Measurements from ENCODE around the gene RXRB.

The RXRB gene

GRCh38 chr6:33190504-33191107, 9.9 kb downstream of the RXRB start:
- Histone ChIP-seq H3K9ac (ENCODE audit: insufficient read length, low read depth) (no peak overlapping the region), H3K4me3 (ENCODE audit: insufficient read length, low read depth) (no peak overlapping the region), H3K27me3 (ENCODE audit: insufficient read depth, insufficient read length) (peaks cover 34% of the 10 kb centered on the region), H3K4me1 (ENCODE audit: insufficient read depth, insufficient read length) (peaks cover 7% of the 10 kb centered on the region), H3K9me3 (ENCODE audit: insufficient read depth, low read length) (no peaks in the 10 kb centered on the region), H3K36me3 (ENCODE audit: insufficient read depth, insufficient read length, low read length) (peaks cover 16% of the 10 kb centered on the region)
- DNase-seq (ENCODE audit: low read depth, low spot score): no peak
- TF ChIP-seq SUZ12 (IDR thresholded peaks at IDR 0.05; ENCODE audit: extremely low read depth, insufficient read depth, insufficient read length): no peak
- no peak for TF ChIP-seq YY1 (IDR thresholded peaks at IDR 0.05; ENCODE audit: insufficient read depth, insufficient read length)
- TF ChIP-seq ZNF274 (IDR thresholded peaks at IDR 0.05; ENCODE audit: low read depth, low read length): no peak

GRCh38 chr6:33189625-33190448, 10.6 kb downstream of the RXRB start:
- no peak overlapping the region for H3K4me3 ChIP-seq (ENCODE audit: insufficient read length, low read depth)
- peaks cover 9% of the 10 kb centered on the region for H3K36me3 ChIP-seq (ENCODE audit: insufficient read depth, insufficient read length, low read length)
- no peak for TF ChIP-seq ZNF274 (IDR thresholded peaks at IDR 0.05; ENCODE audit: low read depth, low read length)
- no peak for TF ChIP-seq SUZ12 (IDR thresholded peaks at IDR 0.05; ENCODE audit: extremely low read depth, insufficient read depth, insufficient read length)
- no peak for TF ChIP-seq YY1 (IDR thresholded peaks at IDR 0.05; ENCODE audit: insufficient read depth, insufficient read length)
- H3K4me1 ChIP-seq (ENCODE audit: insufficient read depth, insufficient read length): peaks cover 7% of the 10 kb centered on the region
- H3K9me3 ChIP-seq (ENCODE audit: insufficient read depth, low read length): no peaks in the 10 kb centered on the region
- DNase-seq (ENCODE audit: low read depth, low spot score): no peak
- H3K27me3 ChIP-seq (ENCODE audit: insufficient read depth, insufficient read length): peaks cover 34% of the 10 kb centered on the region
- H3K9ac ChIP-seq (ENCODE audit: insufficient read length, low read depth): no peak overlapping the region

DNA sequence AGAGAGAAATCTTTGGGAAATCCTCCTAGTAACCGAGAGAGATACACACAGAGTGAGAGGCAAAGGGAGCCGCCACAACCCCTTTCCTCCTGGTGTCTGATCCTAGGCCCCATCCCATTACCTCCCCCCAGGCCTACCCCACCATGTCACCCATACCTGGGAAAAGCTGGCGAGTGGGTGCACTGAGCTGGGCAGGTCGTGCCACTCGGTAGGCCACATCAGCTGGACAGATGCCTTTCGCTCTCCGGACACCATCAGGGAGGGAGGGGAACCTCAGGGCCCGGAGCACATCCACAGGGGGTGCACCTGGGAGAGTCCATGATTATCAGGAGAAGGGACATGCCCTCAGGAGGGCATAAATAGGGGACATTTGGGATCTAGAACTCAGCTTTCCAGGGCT, 11.3 kb downstream of the RXRB start:
- Histone ChIP-seq H3K9ac (ENCODE audit: insufficient read length, low read depth) (no peak overlapping the region), H3K36me3 (ENCODE audit: insufficient read depth, insufficient read length, low read length) (peaks cover 2% of the 10 kb centered on the region), H3K27me3 (ENCODE audit: insufficient read depth, insufficient read length) (peaks cover 34% of the 10 kb centered on the region), H3K9me3 (ENCODE audit: insufficient read depth, low read length) (no peaks in the 10 kb centered on the region), H3K4me1 (ENCODE audit: insufficient read depth, insufficient read length) (peaks cover 7% of the 10 kb centered on the region), H3K4me3 (ENCODE audit: insufficient read length, low read depth) (no peak overlapping the region)
- no peak for TF ChIP-seq ZNF274 (IDR thresholded peaks at IDR 0.05; ENCODE audit: low read depth, low read length)
- no peak for TF ChIP-seq SUZ12 (IDR thresholded peaks at IDR 0.05; ENCODE audit: extremely low read depth, insufficient read depth, insufficient read length)
- TF ChIP-seq YY1 (IDR thresholded peaks at IDR 0.05; ENCODE audit: insufficient read depth, insufficient read length): no peak
- no peak for DNase-seq (ENCODE audit: low read depth, low spot score)

DNA sequence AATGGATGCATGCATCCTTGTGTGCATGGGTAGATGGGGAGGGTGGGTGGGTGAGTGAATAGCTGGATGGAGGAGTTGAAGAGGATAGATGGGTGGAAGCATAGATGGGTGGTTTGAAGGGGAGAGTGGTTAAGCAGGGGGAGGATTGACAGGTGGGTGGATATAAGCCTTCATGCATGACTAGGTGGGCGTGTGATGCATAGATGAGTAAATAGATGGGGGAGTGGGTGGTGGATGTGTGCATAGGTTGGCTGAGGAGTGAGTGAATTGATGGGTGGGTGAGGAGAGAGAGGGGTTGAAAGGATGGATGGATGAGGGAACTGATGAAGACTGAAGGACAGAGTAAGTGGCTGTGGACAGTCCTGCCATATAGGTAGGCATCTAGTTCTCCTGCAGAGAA, 12.7 kb downstream of the RXRB start:
- TF ChIP-seq ZNF274 (IDR thresholded peaks at IDR 0.05; ENCODE audit: low read depth, low read length) (no peak), YY1 (IDR thresholded peaks at IDR 0.05; ENCODE audit: insufficient read depth, insufficient read length) (no peak), SUZ12 (IDR thresholded peaks at IDR 0.05; ENCODE audit: extremely low read depth, insufficient read depth, insufficient read length) (no peak)
- Histone ChIP-seq H3K4me1 (ENCODE audit: insufficient read depth, insufficient read length) (peaks cover 5% of the 10 kb centered on the region), H3K9me3 (ENCODE audit: insufficient read depth, low read length) (no peaks in the 10 kb centered on the region), H3K36me3 (ENCODE audit: insufficient read depth, insufficient read length, low read length) (no peaks in the 10 kb centered on the region), H3K27me3 (ENCODE audit: insufficient read depth, insufficient read length) (peaks cover 32% of the 10 kb centered on the region), H3K9ac (ENCODE audit: insufficient read length, low read depth) (no peak overlapping the region), H3K4me3 (ENCODE audit: insufficient read length, low read depth) (no peak overlapping the region)
- no peak for DNase-seq (ENCODE audit: low read depth, low spot score)

GRCh38 chr6:33185654-33186187, 14.7 kb downstream of the RXRB start:
- no peak for DNase-seq (ENCODE audit: low read depth, low spot score)
- Histone ChIP-seq H3K4me3 (ENCODE audit: insufficient read length, low read depth) (no peak overlapping the region), H3K9ac (ENCODE audit: insufficient read length, low read depth) (no peak overlapping the region), H3K27me3 (ENCODE audit: insufficient read depth, insufficient read length) (peaks cover 12% of the 10 kb centered on the region), H3K4me1 (ENCODE audit: insufficient read depth, insufficient read length) (no peaks in the 10 kb centered on the region), H3K9me3 (ENCODE audit: insufficient read depth, low read length) (no peaks in the 10 kb centered on the region), H3K36me3 (ENCODE audit: insufficient read depth, insufficient read length, low read length) (no peaks in the 10 kb centered on the region)
- TF ChIP-seq YY1 (IDR thresholded peaks at IDR 0.05; ENCODE audit: insufficient read depth, insufficient read length): no peak
- no peak for TF ChIP-seq SUZ12 (IDR thresholded peaks at IDR 0.05; ENCODE audit: extremely low read depth, insufficient read depth, insufficient read length)
- TF ChIP-seq ZNF274 (IDR thresholded peaks at IDR 0.05; ENCODE audit: low read depth, low read length): no peak

GRCh38 chr6:33185190-33185589, 15.3 kb downstream of the RXRB start:
- H3K4me1 ChIP-seq (ENCODE audit: insufficient read depth, insufficient read length): no peaks in the 10 kb centered on the region
- H3K9ac ChIP-seq (ENCODE audit: insufficient read length, low read depth): no peak overlapping the region
- H3K4me3 ChIP-seq (ENCODE audit: insufficient read length, low read depth): no peak overlapping the region
- H3K36me3 ChIP-seq (ENCODE audit: insufficient read depth, insufficient read length, low read length): no peaks in the 10 kb centered on the region
- TF ChIP-seq YY1 (IDR thresholded peaks at IDR 0.05; ENCODE audit: insufficient read depth, insufficient read length) (no peak), ZNF274 (IDR thresholded peaks at IDR 0.05; ENCODE audit: low read depth, low read length) (no peak), SUZ12 (IDR thresholded peaks at IDR 0.05; ENCODE audit: extremely low read depth, insufficient read depth, insufficient read length) (no peak)
- H3K9me3 ChIP-seq (ENCODE audit: insufficient read depth, low read length): no peaks in the 10 kb centered on the region
- peaks cover 9% of the 10 kb centered on the region for H3K27me3 ChIP-seq (ENCODE audit: insufficient read depth, insufficient read length)
- no peak for DNase-seq (ENCODE audit: low read depth, low spot score)

DNA sequence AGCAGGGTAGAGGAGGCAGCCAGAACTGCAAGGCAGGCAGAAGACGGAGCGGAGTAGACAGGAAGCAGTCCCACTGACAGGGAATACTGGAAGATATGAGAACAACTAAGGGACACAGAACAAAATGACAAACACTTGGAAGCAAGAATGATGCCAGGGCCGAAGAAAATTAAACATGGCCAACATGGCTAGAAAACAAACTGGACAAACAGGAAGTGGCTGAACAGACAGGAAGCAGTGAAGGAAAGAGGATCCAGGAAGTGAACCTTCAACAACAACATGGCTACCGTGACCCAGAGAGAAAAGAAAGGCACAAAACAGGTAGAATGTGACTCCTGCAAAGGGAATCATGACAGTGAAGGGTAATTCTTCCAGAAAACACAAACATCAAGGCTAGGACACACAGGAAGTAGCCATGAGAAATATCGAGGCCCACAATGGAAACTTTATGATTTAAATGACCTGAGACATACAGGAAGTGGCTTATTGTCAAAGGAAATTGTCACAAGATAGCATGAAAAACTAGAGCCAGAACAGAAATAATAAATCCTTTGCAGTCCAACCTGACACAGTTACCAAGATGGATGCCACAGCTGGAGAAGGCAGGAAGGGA, 17.3 kb downstream of the RXRB start:
- Histone ChIP-seq H3K9ac (ENCODE audit: insufficient read length, low read depth) (no peak overlapping the region), H3K4me3 (ENCODE audit: insufficient read length, low read depth) (no peak overlapping the region), H3K27me3 (ENCODE audit: insufficient read depth, insufficient read length) (no peaks in the 10 kb centered on the region), H3K9me3 (ENCODE audit: insufficient read depth, low read length) (no peaks in the 10 kb centered on the region), H3K4me1 (ENCODE audit: insufficient read depth, insufficient read length) (no peaks in the 10 kb centered on the region), H3K36me3 (ENCODE audit: insufficient read depth, insufficient read length, low read length) (no peaks in the 10 kb centered on the region)
- DNase-seq (ENCODE audit: low read depth, low spot score): no peak
- no peak for TF ChIP-seq YY1 (IDR thresholded peaks at IDR 0.05; ENCODE audit: insufficient read depth, insufficient read length)
- no peak for TF ChIP-seq ZNF274 (IDR thresholded peaks at IDR 0.05; ENCODE audit: low read depth, low read length)
- TF ChIP-seq SUZ12 (IDR thresholded peaks at IDR 0.05; ENCODE audit: extremely low read depth, insufficient read depth, insufficient read length): no peak

All from NT2/D1 (cell line).